H9 (cell line): ENCODE measurements around the gene KIF13A. TPM values are rescaled to one million over a fixed set of nuclear protein-coding genes. Genes with fewer than 3 reads are reported as not detected.

Source experiments
- DNase-seq: peaks from one replicate; pipeline ENCODE4 v3.0.0-alpha.2; 2017
- H2AFZ ChIP-seq: one replicate; pipeline ENCODE4 v1.6.1; 2013; ENCODE audit warnings: mild to moderate bottlenecking, low read length, control low read depth, moderate library complexity
- H2AK5ac ChIP-seq: 2 replicates; pipeline ENCODE4 v1.6.1; 2013; ENCODE audit warnings: low read length, control low read depth, mixed read lengths; ENCODE audit not compliant: insufficient read length
- H2BK120ac ChIP-seq: one replicate; pipeline ENCODE4 v1.6.1; 2013; ENCODE audit warnings: low read depth, mild to moderate bottlenecking, low read length, control low read depth, inconsistent platforms; ENCODE audit not compliant: poor library complexity, severe bottlenecking
- H2BK12ac ChIP-seq: 2 replicates; pipeline ENCODE4 v1.6.1; 2013; ENCODE audit warnings: low read length, control low read depth, mixed read lengths, low read depth; ENCODE audit not compliant: insufficient read length
- H2BK15ac ChIP-seq: 2 replicates; pipeline ENCODE4 v1.6.1; 2013; ENCODE audit warnings: low read depth, low read length, control low read depth
- H2BK20ac ChIP-seq: one replicate; pipeline ENCODE4 v1.6.1; 2013; ENCODE audit warnings: low read depth, mild to moderate bottlenecking, low read length, control low read depth, inconsistent platforms; ENCODE audit not compliant: poor library complexity, severe bottlenecking
- H2BK5ac ChIP-seq: 2 replicates; pipeline ENCODE4 v1.6.1; 2013; ENCODE audit warnings: low read length, control low read depth, mixed read lengths; ENCODE audit not compliant: insufficient read length
- H3K14ac ChIP-seq: 2 replicates; pipeline ENCODE4 v1.6.1; 2013; ENCODE audit warnings: low read length, control low read depth; ENCODE audit not compliant: insufficient read depth
- H3K18ac ChIP-seq: 2 replicates; pipeline ENCODE4 v1.6.1; 2013; ENCODE audit warnings: low read depth, mild to moderate bottlenecking, mixed read lengths, low read length, control low read depth; ENCODE audit not compliant: insufficient read length
- H3K23ac ChIP-seq: 2 replicates; pipeline ENCODE4 v1.6.1; 2013; ENCODE audit warnings: low read length, control low read depth, mixed read lengths, low read depth; ENCODE audit not compliant: insufficient read length
- H3K23me2 ChIP-seq: 2 replicates; pipeline ENCODE4 v1.6.1; 2013; ENCODE audit warnings: low read depth, mild to moderate bottlenecking, mixed read lengths, low read length, control low read depth; ENCODE audit not compliant: insufficient read length, poor library complexity, severe bottlenecking
- H3K27ac ChIP-seq: 2 replicates; pipeline ENCODE4 v1.5.1; 2013; ENCODE audit warnings: low read length, control low read depth, mixed read lengths, low read depth; ENCODE audit not compliant: insufficient read length
- H3K27me3 ChIP-seq: 2 replicates; pipeline ENCODE4 v1.6.1; 2013; ENCODE audit warnings: low read length, control low read depth, inconsistent platforms; ENCODE audit not compliant: insufficient read depth
- H3K4ac ChIP-seq: 2 replicates; pipeline ENCODE4 v1.6.1; 2013; ENCODE audit warnings: low read depth, mild to moderate bottlenecking, control low read depth, inconsistent platforms, low read length, moderate library complexity
- H3K4me1 ChIP-seq: 2 replicates; pipeline ENCODE4 v1.6.1; 2013; ENCODE audit warnings: low read length, control low read depth, inconsistent platforms; ENCODE audit not compliant: insufficient read depth
- H3K4me2 ChIP-seq: 2 replicates; pipeline ENCODE4 v1.6.1; 2013; ENCODE audit warnings: low read length, control low read depth, mixed read lengths; ENCODE audit not compliant: insufficient read length, insufficient read depth
- H3K56ac ChIP-seq: 2 replicates; pipeline ENCODE4 v1.6.1; 2013; ENCODE audit warnings: low read depth, mild to moderate bottlenecking, mixed read lengths, low read length, control low read depth; ENCODE audit not compliant: insufficient read length
- H3K79me1 ChIP-seq: 2 replicates; pipeline ENCODE4 v1.6.1; 2013; ENCODE audit warnings: low read depth, mild to moderate bottlenecking, moderate library complexity, low read length, control low read depth, inconsistent platforms; ENCODE audit not compliant: insufficient read depth, poor library complexity, severe bottlenecking
- H3K79me2 ChIP-seq: 2 replicates; pipeline ENCODE4 v1.6.1; 2013; ENCODE audit warnings: low read length, control low read depth, inconsistent platforms; ENCODE audit not compliant: insufficient read depth
- H3K9ac ChIP-seq: 2 replicates; pipeline ENCODE4 v1.6.1; 2013; ENCODE audit warnings: low read length, control low read depth, mixed read lengths; ENCODE audit not compliant: insufficient read length; ENCODE audit errors: extremely low read depth
- H3K9me3 ChIP-seq: one replicate; pipeline ENCODE4 v1.6.1; 2013; ENCODE audit warnings: low read depth, low read length, inconsistent platforms; ENCODE audit not compliant: control insufficient read depth
- H3T11ph ChIP-seq: one replicate; pipeline ENCODE4 v1.6.1; 2013; ENCODE audit warnings: mild to moderate bottlenecking, low read length, control low read depth, inconsistent platforms
- H4K20me1 ChIP-seq: one replicate; pipeline ENCODE4 v1.6.1; 2013; ENCODE audit not compliant: control insufficient read depth, insufficient read length, insufficient read depth
- H4K5ac ChIP-seq: 2 replicates; pipeline ENCODE4 v1.6.1; 2013; ENCODE audit warnings: low read depth, mild to moderate bottlenecking, mixed read lengths, low read length, control low read depth; ENCODE audit not compliant: insufficient read length
- H4K8ac ChIP-seq: replicated peaks from 2 replicates; pipeline ENCODE4 v1.6.1; 2013; ENCODE audit warnings: low read length, control low read depth, mixed read lengths, low read depth; ENCODE audit not compliant: insufficient read length
- H4K91ac ChIP-seq: 2 replicates; pipeline ENCODE4 v1.6.1; 2013; ENCODE audit warnings: low read depth, mild to moderate bottlenecking, moderate library complexity, mixed read lengths, low read length, control low read depth; ENCODE audit not compliant: insufficient read length
- H3K27ac Mint-ChIP-seq, 3 experiments: 2 replicates in 2 of 3; 3 replicates in 1 of 3; pipeline ENCODE4 v1.8.0; 2020 to 2021; ENCODE audit warnings: mixed read lengths in 3 of 3, mild to moderate bottlenecking in 1 of 3, moderate library complexity in 1 of 3
- H3K27me3 Mint-ChIP-seq: 2 replicates; pipeline ENCODE4 v1.8.0; 2021; ENCODE audit warnings: low read depth, mild to moderate bottlenecking, moderate library complexity, mixed read lengths
- H3K36me3 Mint-ChIP-seq, 3 experiments: 2 replicates in 2 of 3; 3 replicates in 1 of 3; pipeline ENCODE4 v1.8.0; 2020 to 2021; ENCODE audit warnings: low read depth in 3 of 3, mixed read lengths in 3 of 3; ENCODE audit not compliant: insufficient read depth in 1 of 3
- H3K4me1 Mint-ChIP-seq, 2 experiments: 2 replicates each; pipeline ENCODE4 v1.8.0; 2020; ENCODE audit warnings: mixed read lengths in 2 of 2
- H3K4me3 Mint-ChIP-seq, 2 experiments: 2 replicates in 1 of 2; 3 replicates in 1 of 2; pipeline ENCODE4 v1.8.0; 2020 to 2021; ENCODE audit warnings: mild to moderate bottlenecking in 2 of 2, mixed read lengths in 2 of 2, moderate library complexity in 1 of 2
- H3K9me3 Mint-ChIP-seq, 2 experiments: 2 replicates in 1 of 2; 3 replicates in 1 of 2; pipeline ENCODE4 v1.8.0; 2020; ENCODE audit warnings: mild to moderate bottlenecking in 2 of 2, mixed read lengths in 2 of 2, moderate library complexity in 1 of 2
- WGBS: extraction: QIAGEN DNeasy Blood & Tissue Kit; methylation state at CpG from one replicate; pipeline ENCODE4 v1.1.7; 2013; ENCODE audit warnings: missing lambda C conversion rate, low lambda C conversion rate, mixed read lengths; ENCODE audit not compliant: insufficient read length; ENCODE audit errors: extremely low coverage; 5-methylcytosine and 5-hydroxymethylcytosine counted together
- total RNA-seq: library from RNA; stranded (reverse); gene quantifications from 2 replicates; pipeline ENCODE4 v1.2.1, GENCODE V29; 2021
- TF ChIP-seq, protein P1 (sequence below): fragments of 200-600 bp; sonication (generic); conservative IDR thresholded peaks from 3 replicates; pipeline ENCODE4 v1.8.0; 2021; ENCODE audit warnings: antibody characterized with exemption, mild to moderate bottlenecking

The KIF13A gene
- total RNA-seq, 1 experiment from 2014 or later: 38.2 TPM

- Histone ChIP-seq H2BK120ac (no peak overlapping the region), H3K27me3 (no peaks in the 10 kb centered on the region), H2AK5ac (no peak overlapping the region), H3K23me2 (no peaks in the 10 kb centered on the region), H3K14ac (no peak overlapping the region), H3K56ac (no peak overlapping the region), H3K9ac (no peak overlapping the region), H2BK12ac (no peak overlapping the region), H3K79me1 (no peaks in the 10 kb centered on the region), H3K23ac (no peak overlapping the region), H3K4me2 (no peak overlapping the region), H2BK15ac (no peak overlapping the region), H4K20me1 (no peaks in the 10 kb centered on the region), H2AFZ (no peak overlapping the region), H4K5ac (no peak overlapping the region), H3T11ph (no peak overlapping the region), H3K4me1 (no peaks in the 10 kb centered on the region), H3K4ac (no peak overlapping the region), H2BK5ac (no peak overlapping the region), H2BK20ac (no peak overlapping the region), H3K9me3 (no peaks in the 10 kb centered on the region), H3K27ac (no peak overlapping the region), H3K18ac (no peak overlapping the region), H4K91ac (no peak overlapping the region), H3K79me2 (no peaks in the 10 kb centered on the region), H4K8ac (no peak overlapping the region)
- H3K4me1 Mint-ChIP-seq: peaks cover 0 to 2% of the 10 kb centered on the region in 2 experiments; a peak in 3 of 4 replicates
- DNase-seq: no peak
- TF ChIP-seq, protein P1, sequence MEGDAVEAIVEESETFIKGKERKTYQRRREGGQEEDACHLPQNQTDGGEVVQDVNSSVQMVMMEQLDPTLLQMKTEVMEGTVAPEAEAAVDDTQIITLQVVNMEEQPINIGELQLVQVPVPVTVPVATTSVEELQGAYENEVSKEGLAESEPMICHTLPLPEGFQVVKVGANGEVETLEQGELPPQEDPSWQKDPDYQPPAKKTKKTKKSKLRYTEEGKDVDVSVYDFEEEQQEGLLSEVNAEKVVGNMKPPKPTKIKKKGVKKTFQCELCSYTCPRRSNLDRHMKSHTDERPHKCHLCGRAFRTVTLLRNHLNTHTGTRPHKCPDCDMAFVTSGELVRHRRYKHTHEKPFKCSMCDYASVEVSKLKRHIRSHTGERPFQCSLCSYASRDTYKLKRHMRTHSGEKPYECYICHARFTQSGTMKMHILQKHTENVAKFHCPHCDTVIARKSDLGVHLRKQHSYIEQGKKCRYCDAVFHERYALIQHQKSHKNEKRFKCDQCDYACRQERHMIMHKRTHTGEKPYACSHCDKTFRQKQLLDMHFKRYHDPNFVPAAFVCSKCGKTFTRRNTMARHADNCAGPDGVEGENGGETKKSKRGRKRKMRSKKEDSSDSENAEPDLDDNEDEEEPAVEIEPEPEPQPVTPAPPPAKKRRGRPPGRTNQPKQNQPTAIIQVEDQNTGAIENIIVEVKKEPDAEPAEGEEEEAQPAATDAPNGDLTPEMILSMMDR: no peak
- no peaks in the 10 kb centered on the region; a peak in 1 of 5 replicates for H3K9me3 Mint-ChIP-seq
- H3K36me3 Mint-ChIP-seq: peaks cover 34 to 75% (median 63%) of the 10 kb centered on the region in 3 experiments
- no peaks in the 10 kb centered on the region for H3K27me3 Mint-ChIP-seq
- no CpG with 5 or more reads among the region's 5 CpGs for WGBS
- no peak overlapping the region for H3K4me3 Mint-ChIP-seq
- H3K27ac Mint-ChIP-seq: no peak overlapping the region
Observed at GRCh38 chr6:17803409-17803808, 184.0 kb downstream of the KIF13A start.
